SK-N-MC (cell line): Measurements from ENCODE around the gene DDX39B.

ENCODE experiments used
- EZH2 ChIP-seq: fragments of 200-600 bp; sonication (generic); IDR thresholded peaks from one replicate; pipeline ENCODE4 v1.6.1; 2017; ENCODE audit warnings: antibody characterized with exemption
- FOXP2 ChIP-seq: optimal IDR thresholded peaks from 2 replicates; pipeline ENCODE3; 2011; ENCODE audit warnings: mild to moderate bottlenecking, moderate library complexity; ENCODE audit not compliant: insufficient read depth; ENCODE audit errors: extremely low read length, control extremely low read depth
- POLR2AphosphoS5 ChIP-seq: IDR thresholded peaks from 2 replicates; pipeline ENCODE4 v1.6.1; 2012; ENCODE audit warnings: mild to moderate bottlenecking, low read depth, low read length, borderline replicate concordance

DNA sequence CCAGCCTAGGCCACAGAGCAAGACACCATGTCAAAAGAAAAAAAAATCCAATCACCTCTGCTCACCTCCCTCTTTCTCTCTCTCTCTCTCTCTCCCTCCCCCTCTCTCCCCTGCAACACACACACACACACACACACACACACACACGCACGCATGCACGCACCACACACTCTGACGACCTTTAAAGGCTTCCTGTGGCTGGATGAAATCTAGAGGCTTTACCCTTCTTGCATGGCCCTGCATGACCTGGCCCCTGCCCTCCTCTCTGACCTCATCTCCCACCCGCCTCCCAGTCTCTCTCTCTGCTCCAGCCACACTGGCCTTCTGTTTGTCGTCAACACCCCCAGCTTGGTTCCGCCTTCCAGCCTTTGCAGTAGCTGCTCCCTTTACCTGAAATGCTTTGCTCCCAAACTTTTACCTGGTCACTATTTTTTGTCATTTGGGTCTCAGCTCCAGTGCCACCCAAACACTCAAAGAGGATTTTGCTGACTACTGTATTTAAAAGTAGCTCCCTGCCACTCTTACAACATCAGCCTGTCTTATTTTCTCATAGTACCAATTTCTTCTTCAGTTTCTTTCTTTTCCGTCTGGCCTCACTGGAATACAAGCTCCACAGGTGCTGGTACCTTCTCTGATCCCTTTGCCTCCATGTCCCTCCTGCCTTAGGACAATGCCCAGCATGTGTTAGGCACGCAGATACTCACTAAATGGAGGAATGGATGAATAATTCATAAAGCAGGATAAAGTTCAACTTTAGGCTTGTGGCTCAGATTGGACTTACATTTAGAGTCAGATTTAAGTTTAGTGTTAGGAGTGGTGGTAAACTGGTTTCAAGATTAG lies 25.9 kb upstream of the DDX39B start:
- no peak for TF ChIP-seq EZH2
- TF ChIP-seq POLR2AphosphoS5 = no peak
- no peak for TF ChIP-seq FOXP2
